ENCODE measurements around the gene ULK2. TPM values are rescaled to one million over a fixed set of nuclear protein-coding genes. Genes with fewer than 3 reads are reported as not detected.

The ULK2 gene
- total RNA-seq, 1 donor from 2014 or later, result 46.0 TPM

GRCh38 chr17:19753661-19754463 is 113.9 kb downstream of the ULK2 start:
- intact Hi-C loops (cut with DNase I), result no loop called here
- ATAC-seq (peak; percentile 47), DNase-seq (ENCODE audit: low spot score) (peak; percentile 56)

- peak; percentile 63 for DNase-seq (ENCODE audit: low spot score)
- ATAC-seq, result peak; percentile 70
- intact Hi-C loops (cut with DNase I), result no loop called here
Measured at GRCh38 chr17:19753051-19753509, 114.7 kb downstream of the ULK2 start.

- intact Hi-C loops (cut with DNase I), result no loop called here
- ATAC-seq, result no peak
Measured at GRCh38 chr17:19752216-19753050, 115.3 kb downstream of the ULK2 start.

GRCh38 chr17:19750835-19751234 is 116.9 kb downstream of the ULK2 start:
- intact Hi-C loops (cut with DNase I), result no loop called here
- no peak for DNase-seq (ENCODE audit: low spot score)
- no peak for ATAC-seq

More at GRCh38 chr17:19752216-19753050, 115.3 kb downstream of the ULK2 start:
- no peak for DNase-seq (ENCODE audit: low spot score)

- ATAC-seq (no peak), DNase-seq (ENCODE audit: low spot score) (no peak)
- intact Hi-C loops (cut with DNase I), result no loop called here
Measured at GRCh38 chr17:19750020-19750572, 117.6 kb downstream of the ULK2 start.

- ATAC-seq, result no peak
- no peak for DNase-seq (ENCODE audit: low spot score)
- intact Hi-C loops (cut with DNase I), result no loop called here
Measured at GRCh38 chr17:19748807-19749193, 118.9 kb downstream of the ULK2 start.

GRCh38 chr17:19747829-19748806 is 119.6 kb downstream of the ULK2 start, which contains the start of gene ALDH3A1:
TSS of gene ALDH3A1 (minus strand) at chr17:19748298. CDS start at chr17:19745129, 3,169 bp downstream.
- intact Hi-C loops (cut with DNase I), result no loop called here
- ATAC-seq, result no peak
- no peak for DNase-seq (ENCODE audit: low spot score)

- DNase-seq (ENCODE audit: low spot score), result no peak
- intact Hi-C loops (cut with DNase I), result no loop called here
Measured at GRCh38 chr17:19747159-19747719, 120.5 kb downstream of the ULK2 start.

GRCh38 chr17:19746517-19746916 is 121.2 kb downstream of the ULK2 start:
- ATAC-seq, result no peak
- intact Hi-C loops (cut with DNase I), result no loop called here

More at GRCh38 chr17:19747159-19747719, 120.5 kb downstream of the ULK2 start:
- no peak for ATAC-seq

GRCh38 chr17:19744922-19745757 is 122.6 kb downstream of the ULK2 start:
- peak; percentile 96 for DNase-seq (ENCODE audit: low spot score)
- ATAC-seq, result peak; percentile 88
- intact Hi-C loops (cut with DNase I), result no loop called here

More at GRCh38 chr17:19746517-19746916, 121.2 kb downstream of the ULK2 start:
- no peak for DNase-seq (ENCODE audit: low spot score)

- ATAC-seq (no peak), DNase-seq (ENCODE audit: low spot score) (peak; percentile 73)
- intact Hi-C loops (cut with DNase I), result no loop called here
Measured at GRCh38 chr17:19744492-19744891, 123.2 kb downstream of the ULK2 start.

GRCh38 chr17:19743101-19744100 is 124.3 kb downstream of the ULK2 start:
- ATAC-seq (no peak), DNase-seq (ENCODE audit: low spot score) (no peak)
- intact Hi-C loops (cut with DNase I), result no loop called here

- intact Hi-C loops (cut with DNase I), result no loop called here
- DNase-seq (ENCODE audit: low spot score) (no peak), ATAC-seq (no peak)
Measured at GRCh38 chr17:19742495-19742894, 125.2 kb downstream of the ULK2 start.

GRCh38 chr17:19741832-19742457 is 125.8 kb downstream of the ULK2 start:
- no peak for DNase-seq (ENCODE audit: low spot score)
- intact Hi-C loops (cut with DNase I), result no loop called here
- no peak for ATAC-seq

GRCh38 chr17:19740933-19741332 is 126.8 kb downstream of the ULK2 start:
- intact Hi-C loops (cut with DNase I), result no loop called here
- no peak for ATAC-seq

More at GRCh38 chr17:19740933-19741332, 126.8 kb downstream of the ULK2 start:
- no peak for DNase-seq (ENCODE audit: low spot score)
